Measurements from ENCODE around the gene ATG9B.

- TF ChIP-seq CTCF (IDR thresholded peaks at IDR 0.05; ENCODE audit: extremely low read depth in 1 of 2, insufficient read depth in 1 of 2, low read depth in 1 of 2, low read length in 2 of 2): no peak
- no peak for TF ChIP-seq POLR2AphosphoS5 (IDR thresholded peaks at IDR 0.05; ENCODE audit: insufficient read depth, low read depth, low read length)
- TF ChIP-seq JUN (IDR thresholded peaks at IDR 0.05; ENCODE audit: borderline replicate concordance, insufficient read depth, insufficient read length, low read depth): no peak
- no peak for TF ChIP-seq POLR2A (IDR thresholded peaks at IDR 0.05; ENCODE audit: low read depth, low read length)
- TF ChIP-seq EZH2 (IDR thresholded peaks at IDR 0.05; ENCODE audit: borderline replicate concordance, low read depth, low read length, severe bottlenecking): no peak
Observed at GRCh38 chr7:150996376-150997074, 27.8 kb downstream of the ATG9B start.
